Stimulated activated CD8-positive, alpha-beta memory T cell treated with anti-CD3 and anti-CD28 coated beads, Interleukin-2, amount 100 ng/mL, for 48 hours (primary cell): ENCODE measurements around the gene RNF8.
"Not testable (repeated sequence)": the region's sequence is repeated elsewhere in the genome, so short reads cannot be mapped to it uniquely, and the experiment has no call there.

Experiments
- DNase-seq, 2 donors: peaks; one replicate each; pipeline ENCODE4 v3.0.0-alpha.2; 2020; ENCODE audit warnings: low read depth in 2 of 2

RNF8 gene

GRCh38 chr6:37321516-37322415 lies 32.0 kb upstream of the RNF8 start:
- DNase-seq: no peak

GRCh38 chr6:37323580-37323979 lies 30.2 kb upstream of the RNF8 start:
- no peak for DNase-seq

GRCh38 chr6:37324131-37325033 lies 29.4 kb upstream of the RNF8 start:
- DNase-seq: no peak

GRCh38 chr6:37330345-37330744 lies 23.4 kb upstream of the RNF8 start:
- not testable (repeated sequence) for DNase-seq

- DNase-seq: no peak
Observed at GRCh38 chr6:37331047-37331446, 22.7 kb upstream of the RNF8 start.

GRCh38 chr6:37332894-37333293 lies 20.9 kb upstream of the RNF8 start:
- no peak for DNase-seq

DNA sequence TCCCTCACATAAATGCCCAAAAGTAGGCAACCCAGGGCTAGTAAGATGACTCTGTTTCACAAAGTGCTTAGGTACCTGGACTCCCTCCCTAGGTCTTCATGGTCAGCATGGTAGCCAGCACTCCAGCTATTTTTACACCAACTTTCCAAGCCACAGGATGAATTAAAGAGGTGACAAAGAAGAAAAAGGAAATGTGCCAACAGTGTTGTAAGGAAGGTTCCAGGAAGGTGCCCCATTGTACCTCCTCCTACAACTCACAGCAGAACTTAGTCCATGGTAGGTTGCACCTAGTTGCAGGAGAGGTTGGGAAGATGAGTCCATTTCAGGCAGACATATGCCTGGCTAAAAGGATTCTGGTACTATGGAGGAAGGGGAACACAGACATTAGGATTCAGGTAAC lies 19.7 kb upstream of the RNF8 start:
- no peak for DNase-seq

DNA sequence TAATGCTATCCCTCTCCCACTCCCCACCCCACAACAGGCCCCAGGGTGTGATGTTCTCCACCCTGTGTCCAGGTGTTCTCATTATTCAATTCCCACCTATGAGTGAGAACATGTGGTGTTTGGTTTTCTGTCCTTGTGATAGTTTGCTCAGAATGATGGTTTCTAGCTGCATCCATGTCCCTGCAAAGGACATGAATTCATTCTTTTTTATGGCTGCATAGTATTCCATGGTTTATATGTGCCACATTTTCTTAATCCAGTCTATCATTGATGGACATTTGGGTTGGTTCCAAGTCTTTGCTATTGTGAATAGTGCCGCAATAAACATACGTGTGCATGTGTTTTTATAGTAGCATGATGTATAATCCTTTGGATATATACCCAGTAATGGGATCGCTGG lies 15.5 kb upstream of the RNF8 start:
- DNase-seq: not testable (repeated sequence)

- no peak for DNase-seq
Observed at GRCh38 chr6:37338745-37339255, 15.0 kb upstream of the RNF8 start.

- no peak for DNase-seq
Observed at GRCh38 chr6:37339741-37340638, 13.8 kb upstream of the RNF8 start.

DNA sequence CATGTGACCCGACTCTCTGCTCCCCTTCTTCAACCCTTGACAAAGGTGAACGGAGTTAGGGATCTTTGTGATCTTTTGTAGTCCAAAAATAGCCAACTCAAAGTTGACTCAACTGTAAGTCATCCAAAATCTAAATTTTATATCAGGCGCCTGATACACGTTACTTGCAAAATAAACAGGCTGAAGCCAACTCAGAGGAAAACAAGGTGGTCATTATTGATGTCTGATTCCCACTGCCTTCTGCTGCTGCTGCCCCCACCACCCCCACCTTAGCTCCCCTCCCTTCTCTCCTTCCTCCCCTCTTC lies 13.2 kb upstream of the RNF8 start:
- no peak for DNase-seq

- no peak for DNase-seq
Observed at GRCh38 chr6:37343248-37343647, 10.5 kb upstream of the RNF8 start.

DNA sequence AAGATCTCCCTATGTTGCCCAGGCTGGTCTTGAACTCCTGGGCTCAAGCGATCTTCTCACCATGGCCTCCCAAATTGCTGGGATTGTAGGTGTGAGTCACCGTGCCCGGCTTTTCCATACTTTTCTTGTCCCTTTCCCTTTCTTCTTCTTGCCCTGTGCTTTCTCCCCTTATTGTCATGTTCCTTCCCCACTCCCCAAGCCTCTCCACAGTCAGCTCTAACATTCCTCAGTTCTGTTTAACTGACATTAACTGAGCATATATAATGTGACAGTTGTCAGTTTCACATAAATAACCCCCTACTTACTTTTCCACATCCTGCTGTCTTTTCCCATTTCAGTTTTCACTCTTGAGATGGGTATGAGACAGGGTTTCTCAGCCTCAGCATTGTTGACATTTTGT lies 9.5 kb upstream of the RNF8 start:
- DNase-seq: no peak

- DNase-seq: not testable (repeated sequence)
Observed at GRCh38 chr6:37345804-37346203, 8.0 kb upstream of the RNF8 start.

- no peak for DNase-seq
Observed at GRCh38 chr6:37347177-37347576, 6.6 kb upstream of the RNF8 start.

DNA sequence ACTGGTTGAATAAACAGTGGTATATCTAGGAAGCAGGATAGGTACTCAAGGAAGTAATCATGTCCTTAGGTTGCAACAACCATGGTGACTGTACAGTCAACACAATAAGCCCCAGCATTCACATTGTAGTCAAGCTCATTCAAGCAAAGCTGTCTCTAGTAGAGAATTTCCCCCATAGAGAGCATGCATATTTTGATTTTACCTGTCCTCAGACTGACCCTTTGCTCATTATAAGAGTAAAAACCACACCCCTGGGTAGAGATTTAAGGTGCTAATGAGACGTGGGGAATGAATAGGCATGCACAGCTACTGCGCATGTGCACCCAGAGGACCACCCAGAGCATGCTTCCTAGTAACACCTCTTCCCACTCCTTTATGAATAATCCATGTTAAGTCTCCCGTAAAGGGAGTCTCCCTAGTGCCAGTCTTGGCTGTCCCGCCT lies 6.1 kb upstream of the RNF8 start:
- DNase-seq: no peak

DNA sequence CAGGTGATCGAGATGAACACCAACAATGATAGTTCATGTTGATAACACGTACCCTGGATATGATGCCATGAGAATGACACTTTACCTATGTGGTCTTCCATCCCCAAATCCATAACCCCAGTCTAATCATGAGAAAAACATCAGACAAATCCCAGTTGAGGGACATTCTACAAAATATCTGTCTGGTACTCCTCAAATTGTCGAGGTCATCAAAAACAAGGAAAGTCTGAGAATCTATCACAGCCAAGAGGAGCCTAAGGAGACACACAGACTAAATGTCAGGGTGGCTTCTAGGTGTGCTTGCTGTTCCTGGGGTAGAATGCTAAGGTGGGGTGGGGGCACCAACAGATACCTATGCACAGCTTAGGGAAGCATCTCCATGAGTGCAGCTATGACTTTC lies 2.8 kb upstream of the RNF8 start:
- no peak for DNase-seq

DNA sequence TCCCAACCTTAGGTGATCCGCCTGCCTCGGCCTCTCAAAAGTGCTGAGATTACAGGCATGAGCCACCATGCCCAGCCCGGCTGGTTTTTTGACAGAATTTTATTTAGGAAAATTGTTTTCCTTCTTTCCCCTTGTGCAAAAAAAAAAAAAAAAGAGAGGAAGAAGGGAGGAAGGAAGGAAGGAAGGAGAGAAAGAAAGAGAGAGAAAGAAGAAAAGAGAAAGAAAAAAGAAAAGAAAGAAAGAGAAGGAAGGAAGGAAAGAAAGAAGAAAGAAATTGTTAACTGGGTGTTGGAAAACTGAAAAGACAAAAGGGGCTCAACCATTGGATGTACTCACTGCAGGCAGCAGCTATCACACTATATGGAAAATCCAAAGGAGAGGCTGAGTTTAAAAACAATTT lies 1.4 kb upstream of the RNF8 start:
- no peak for DNase-seq

DNA sequence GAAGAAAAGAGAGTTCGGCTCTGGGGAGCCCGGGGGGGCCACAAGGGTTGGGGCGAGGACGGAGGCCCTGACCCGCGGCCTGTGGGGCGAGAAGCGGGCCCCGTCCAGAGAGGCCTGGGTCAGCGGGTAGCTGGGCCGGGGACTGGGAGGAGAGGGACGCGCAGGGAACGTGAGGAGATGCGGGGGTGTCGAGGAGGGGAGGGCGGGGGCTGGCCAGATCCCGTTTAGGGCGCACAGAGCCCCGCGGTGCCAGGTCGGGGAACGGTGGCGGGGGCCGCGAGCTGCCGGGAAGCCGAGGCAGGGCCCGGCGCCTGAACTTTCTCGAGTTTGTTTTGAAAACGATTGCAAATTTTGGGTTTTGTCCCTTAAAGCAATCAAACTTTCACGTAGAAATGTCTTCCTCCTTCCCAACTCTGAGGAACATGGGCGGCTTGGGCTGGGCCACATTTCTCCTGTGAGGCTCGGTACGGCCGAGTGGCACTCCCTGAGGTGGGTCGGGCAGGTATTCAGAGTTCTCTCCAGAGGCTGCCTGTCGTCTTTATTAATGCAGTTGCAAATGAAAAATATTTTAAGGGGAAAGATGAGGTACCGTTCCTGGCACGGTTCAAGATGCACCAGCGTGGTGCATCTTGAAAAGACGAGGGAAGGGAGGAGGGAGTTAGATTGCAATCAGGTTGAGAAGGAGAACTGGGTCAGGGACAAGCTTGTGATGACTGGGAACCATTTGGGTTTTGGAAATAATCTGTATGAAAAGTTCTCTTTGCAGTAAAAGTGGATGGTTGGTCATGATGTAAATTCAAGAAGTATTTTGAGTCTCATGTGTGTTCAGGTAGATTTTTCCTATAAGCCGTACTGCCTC lies 972 bp downstream of the RNF8 start:
- peak in 1 of 2 donors; percentile 1 for DNase-seq

DNA sequence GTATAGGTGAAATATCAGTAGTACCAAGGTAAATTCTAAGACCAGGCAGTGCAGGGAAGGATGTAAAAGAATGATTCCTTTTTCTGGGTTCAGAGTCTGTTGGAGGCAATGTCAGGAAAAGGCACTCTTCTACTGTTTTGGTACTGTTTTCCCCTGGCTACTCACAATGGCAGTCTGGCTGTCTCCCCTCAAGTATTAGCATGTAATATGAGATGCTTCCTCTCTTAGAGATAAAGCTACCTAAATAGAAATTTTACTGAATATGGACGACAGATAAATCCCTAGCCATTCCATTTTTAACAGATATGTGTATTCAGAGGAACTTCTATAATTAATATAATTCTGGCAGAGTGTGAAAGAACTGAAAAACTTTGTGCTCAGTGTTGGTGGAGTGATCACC lies 3.5 kb downstream of the RNF8 start:
- no peak for DNase-seq

- DNase-seq: no peak
Observed at GRCh38 chr6:37357860-37358259, 4.1 kb downstream of the RNF8 start.
